Dermis lymphatic vessel endothelial cell (primary cell): ENCODE results near the gene TC2N. TPM values are rescaled to one million over a fixed set of nuclear protein-coding genes. Genes with fewer than 3 reads are reported as not detected.

ENCODE experiments used
- total RNA-seq: library from RNA; depleted of rRNA; stranded (reverse); fragments of >200 nt; gene quantifications from 2 replicates; pipeline ENCODE4 v1.2.1, GENCODE V29; 2014

TC2N gene
- total RNA-seq: 14.0 and 37.5 TPM in 2 replicates

DNA sequence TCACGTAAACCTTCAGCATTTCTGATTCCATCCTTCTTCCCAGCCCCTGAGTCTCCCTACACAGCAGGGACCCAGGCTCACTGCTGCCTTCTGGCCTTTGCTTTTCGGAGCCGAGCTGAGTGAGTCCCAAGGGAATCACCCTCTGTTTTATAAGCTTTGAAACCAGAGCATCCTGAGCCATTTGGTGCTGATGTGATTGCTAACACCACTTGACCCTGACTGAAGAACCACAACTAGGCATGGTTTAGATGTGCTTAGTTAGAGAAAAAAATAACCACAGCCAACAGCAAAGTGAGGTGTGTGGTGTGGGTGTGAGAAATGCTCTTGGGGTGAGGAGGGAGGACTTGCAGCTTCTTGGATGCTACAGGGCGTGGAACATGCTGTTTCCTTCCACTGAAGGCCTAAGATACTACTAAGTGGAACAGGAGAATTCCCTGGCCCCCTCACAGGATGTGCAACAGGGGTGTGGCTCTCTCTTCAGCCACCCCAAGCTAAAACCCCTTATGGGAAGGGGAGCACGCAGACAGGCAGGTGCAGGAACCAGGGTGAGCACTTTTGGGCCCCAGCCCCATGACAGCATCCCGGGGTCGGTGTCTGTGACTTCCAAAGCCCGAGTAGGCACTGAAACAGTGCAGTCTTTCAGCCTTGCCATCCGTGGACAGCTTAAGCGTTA is at the start of gene TC2N:
Gene TC2N, minus strand, starts transcription at position 221 of the 673 bp plus-strand sequence. CDS start 53,767 bp downstream, outside the sequence.

DNA sequence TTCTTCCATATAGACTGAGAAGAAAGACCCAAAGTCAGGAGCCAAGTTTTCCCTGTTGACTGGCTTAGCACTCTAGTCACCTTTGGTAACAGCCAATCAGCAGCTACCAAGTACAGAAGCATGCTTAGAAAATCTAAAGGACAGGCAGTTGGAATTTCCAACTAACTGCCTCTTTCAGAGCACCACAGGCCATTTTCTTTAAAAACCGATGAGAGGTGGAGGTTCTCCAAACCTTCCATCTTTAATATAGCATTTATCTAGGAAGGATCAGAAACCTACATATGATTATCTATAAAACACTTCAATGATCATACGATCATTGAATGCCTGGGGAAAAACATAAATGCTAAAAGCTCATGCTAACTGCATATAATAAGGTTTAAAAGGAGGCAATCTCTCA is 135.3 kb downstream of the TC2N start, which contains the start of gene CATSPERB:
Gene CATSPERB, minus strand, starts transcription at position 101 of the 400 bp plus-strand sequence. CDS start 2,607 bp downstream, outside the sequence.

Other genes with a start within 250 kb of the TC2N start
- gene CATSPERB, start 135.4 kb downstream of the TC2N start, total RNA-seq: 0.52 and 0.76 TPM in 2 replicates
- gene FBLN5, start 80.2 kb upstream of the TC2N start, total RNA-seq: 0.26 and 0.98 TPM in 2 replicates
- gene TRIP11, start 172.5 kb upstream of the TC2N start, total RNA-seq: 32.2 and 35.7 TPM in 2 replicates
- gene ATXN3, start 239.0 kb upstream of the TC2N start, total RNA-seq: 107 and 131 TPM in 2 replicates